ENCODE measurements around the gene TM4SF18.

- TF ChIP-seq CTCF (conservative IDR thresholded peaks at IDR 0.05; ENCODE audit: low read depth in 2 of 2) (no peak), EZH2 (IDR thresholded peaks at IDR 0.05; ENCODE audit: low read depth, unreplicated experiment) (no peak), POLR2AphosphoS5 (IDR thresholded peaks at IDR 0.05; ENCODE audit: low read depth) (no peak), REST (IDR thresholded peaks at IDR 0.05; ENCODE audit: unreplicated experiment) (no peak), NANOG (IDR thresholded peaks at IDR 0.05; ENCODE audit: borderline replicate concordance) (no peak), STAT1 (IDR thresholded peaks at IDR 0.05; ENCODE audit: unreplicated experiment) (no peak), ETS1 (IDR thresholded peaks at IDR 0.05) (no peak), EZH2phosphoT487 (IDR thresholded peaks at IDR 0.05; ENCODE audit: unreplicated experiment) (no peak), CREB1 (CRISPR knock-in tag; IDR thresholded peaks at IDR 0.05; ENCODE audit: low read depth) (no peak), JUNB (IDR thresholded peaks at IDR 0.05; ENCODE audit: unreplicated experiment) (no peak), ZNF331 (CRISPR knock-in tag; IDR thresholded peaks at IDR 0.05; ENCODE audit: low read depth) (no peak), ZNF114 (CRISPR knock-in tag; IDR thresholded peaks at IDR 0.05) (no peak)
Observed at GRCh38 chr3:149375501-149376196, 42.2 kb upstream of the TM4SF18 start.
